Suprapubic skin (tissue), 4 donors: ENCODE data around the gene RBM19. TPM values are rescaled to one million over a fixed set of nuclear protein-coding genes. Genes with fewer than 3 reads are reported as not detected.

ENCODE experiments used
- DNase-seq, 2 donors: peaks; one replicate each; pipeline ENCODE4 v3.0.0-alpha.2; 2019; ENCODE audit warnings: low spot score in 2 of 2
- H3K27ac ChIP-seq: fragments of 200-600 bp; sonication (generic); one replicate; pipeline ENCODE4 v1.5.1; 2019
- H3K27me3 ChIP-seq: fragments of 200-600 bp; sonication (generic); one replicate; pipeline ENCODE4 v1.5.1; 2019
- H3K36me3 ChIP-seq: fragments of 200-600 bp; sonication (generic); one replicate; pipeline ENCODE4 v1.5.1; 2019
- H3K4me1 ChIP-seq: fragments of 200-600 bp; sonication (generic); one replicate; pipeline ENCODE4 v1.5.1; 2019
- H3K4me3 ChIP-seq: fragments of 200-600 bp; sonication (generic); one replicate; pipeline ENCODE4 v1.5.1; 2019; ENCODE audit warnings: mild to moderate bottlenecking
- H3K9me3 ChIP-seq: fragments of 200-600 bp; sonication (generic); one replicate; pipeline ENCODE4 v1.5.1; 2019
- CTCF ChIP-seq, 2 donors: fragments of 200-600 bp in 1 of 2; fragments of 450-650 bp in 1 of 2; sonication (generic) in 1 of 2; IDR thresholded peaks; one replicate each; pipeline ENCODE4 v1.5.1; 2016 to 2019; ENCODE audit warnings: antibody characterized with exemption in 2 of 2, mild to moderate bottlenecking in 1 of 2, moderate library complexity in 1 of 2
- EP300 ChIP-seq: sonication (generic); formaldehyde crosslinking; IDR thresholded peaks from one replicate; pipeline ENCODE4 v1.6.1; 2017; ENCODE audit warnings: antibody characterized with exemption
- POLR2A ChIP-seq, 2 donors: fragments of 450-650 bp; IDR thresholded peaks; one replicate each; pipeline ENCODE4 v1.6.1; 2017; ENCODE audit warnings: antibody characterized with exemption in 2 of 2, mild to moderate bottlenecking in 2 of 2, moderate library complexity in 2 of 2
- POLR2AphosphoS5 ChIP-seq, 3 donors: sonication (generic); formaldehyde crosslinking; IDR thresholded peaks; one replicate each; pipeline ENCODE4 v1.6.1; 2017; ENCODE audit warnings: antibody characterized with exemption in 3 of 3
- WGBS: methylation state at CpG from one replicate; pipeline ENCODE4 v1.1.5; 2018; 5-methylcytosine and 5-hydroxymethylcytosine counted together
- total RNA-seq, 4 donors: library from RNA; depleted of rRNA; stranded (reverse); fragments of >200 nt; gene quantifications; one replicate each; pipeline ENCODE4 v1.1.0, GENCODE V29; 2016

Gene RBM19
- total RNA-seq, 4 donors from 2014 or later: 26.8 to 51.4 (median 28.2) TPM

- Histone ChIP-seq H3K27me3 (peaks cover 16% of the 10 kb centered on the region), H3K4me3 (no peak overlapping the region), H3K27ac (no peak overlapping the region), H3K4me1 (no peaks in the 10 kb centered on the region), H3K9me3 (no peaks in the 10 kb centered on the region), H3K36me3 (no peaks in the 10 kb centered on the region)
- 69% methylated on average over 10 of the region's 10 CpGs for WGBS
- no peak for TF ChIP-seq POLR2AphosphoS5 (IDR thresholded peaks at IDR 0.05)
- TF ChIP-seq POLR2A (IDR thresholded peaks at IDR 0.05): no peak
- no peak for TF ChIP-seq EP300
- TF ChIP-seq CTCF (IDR thresholded peaks at IDR 0.05): no peak
- no peak for DNase-seq
Measured at GRCh38 chr12:114011711-114012110, 45.6 kb upstream of the RBM19 start.

- Histone ChIP-seq H3K36me3 (no peaks in the 10 kb centered on the region), H3K27ac (no peak overlapping the region), H3K4me3 (no peak overlapping the region), H3K27me3 (peaks cover 42% of the 10 kb centered on the region), H3K9me3 (no peaks in the 10 kb centered on the region), H3K4me1 (no peaks in the 10 kb centered on the region)
- DNase-seq: no peak
- no peak for TF ChIP-seq POLR2A (IDR thresholded peaks at IDR 0.05)
- no peak for TF ChIP-seq EP300
- no peak for TF ChIP-seq POLR2AphosphoS5 (IDR thresholded peaks at IDR 0.05)
- no peak for TF ChIP-seq CTCF (IDR thresholded peaks at IDR 0.05)
- WGBS: 80% methylated on average over 10 of the region's 11 CpGs
Measured at GRCh38 chr12:114006482-114007425, 40.6 kb upstream of the RBM19 start.

DNA sequence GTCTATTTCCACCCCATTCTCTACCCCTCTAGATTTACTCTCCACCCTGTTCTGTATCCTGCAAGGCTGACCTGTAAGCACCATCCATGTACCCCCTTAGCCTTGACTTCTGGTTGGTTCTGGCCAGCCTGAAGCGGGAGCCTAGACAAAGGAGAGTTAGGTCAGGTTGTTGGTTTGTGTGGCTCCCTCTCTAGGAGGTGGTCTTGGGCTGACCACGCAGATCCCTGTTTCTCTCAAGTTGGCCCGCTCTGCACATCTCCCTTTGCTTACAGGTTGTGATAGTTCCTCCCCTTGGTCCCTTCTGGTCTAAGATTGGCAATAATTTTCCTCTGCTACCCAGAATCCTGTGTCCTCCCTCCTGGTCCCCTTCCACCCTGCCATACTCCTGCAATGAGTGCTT, 38.3 kb upstream of the RBM19 start:
- H3K9me3 ChIP-seq: no peaks in the 10 kb centered on the region
- H3K27ac ChIP-seq: no peak overlapping the region
- H3K4me3 ChIP-seq: no peak overlapping the region
- no peak for DNase-seq
- H3K36me3 ChIP-seq: no peaks in the 10 kb centered on the region
- 87% methylated on average over 3 of the region's 3 CpGs for WGBS
- H3K27me3 ChIP-seq: peaks cover 51% of the 10 kb centered on the region
- TF ChIP-seq POLR2AphosphoS5 (IDR thresholded peaks at IDR 0.05) (no peak), CTCF (IDR thresholded peaks at IDR 0.05) (no peak), EP300 (no peak), POLR2A (IDR thresholded peaks at IDR 0.05) (no peak)
- H3K4me1 ChIP-seq: no peaks in the 10 kb centered on the region

- no peak for DNase-seq
- WGBS: 69% methylated on average over 5 of the region's 5 CpGs
- H3K36me3 ChIP-seq: no peaks in the 10 kb centered on the region
- no peaks in the 10 kb centered on the region for H3K9me3 ChIP-seq
- no peak overlapping the region for H3K4me3 ChIP-seq
- TF ChIP-seq CTCF (IDR thresholded peaks at IDR 0.05) (no peak), EP300 (no peak), POLR2A (IDR thresholded peaks at IDR 0.05) (no peak), POLR2AphosphoS5 (IDR thresholded peaks at IDR 0.05) (no peak)
- no peak overlapping the region for H3K27ac ChIP-seq
- no peaks in the 10 kb centered on the region for H3K4me1 ChIP-seq
- peaks cover 48% of the 10 kb centered on the region for H3K27me3 ChIP-seq
Measured at GRCh38 chr12:114003286-114003685, 37.2 kb upstream of the RBM19 start.

DNA sequence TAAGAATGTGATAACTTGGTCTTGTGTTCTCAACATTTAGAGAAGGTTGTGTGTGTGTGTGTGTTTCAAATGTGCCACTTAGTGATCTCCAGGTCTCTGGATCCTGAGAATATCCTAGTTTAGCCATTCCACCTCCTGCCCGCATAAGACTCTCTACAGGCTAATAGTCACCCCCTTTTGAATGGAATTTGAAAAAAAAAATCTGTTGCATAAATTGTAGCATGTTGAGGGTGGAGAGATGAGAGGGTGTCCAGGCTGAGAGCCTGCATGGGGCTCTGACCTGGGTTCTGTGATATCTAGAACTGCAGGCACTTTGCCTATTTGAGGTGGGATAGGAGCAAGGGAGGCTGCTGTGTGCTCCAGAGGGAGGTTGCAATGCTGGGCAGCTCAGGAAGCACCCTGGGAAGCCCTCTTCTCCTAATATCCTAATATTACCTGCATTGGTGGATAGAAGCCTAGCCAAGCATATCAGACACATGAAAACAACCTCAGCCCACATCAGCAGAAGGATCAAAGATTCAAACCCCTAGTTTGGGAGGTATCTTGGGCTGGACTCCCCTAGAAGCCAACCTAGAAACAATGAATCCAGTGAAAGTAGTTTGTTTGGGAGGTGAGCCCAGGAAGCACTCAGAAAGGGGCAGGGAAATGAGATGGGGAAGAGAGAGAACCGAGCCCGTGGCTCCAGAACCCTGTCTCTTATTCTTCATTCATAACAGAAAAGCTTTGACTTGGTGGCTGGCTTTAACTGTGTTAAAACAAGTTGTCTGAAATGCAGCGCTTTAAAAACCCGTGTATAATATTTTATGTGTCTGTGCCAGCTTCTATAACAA, 35.6 kb upstream of the RBM19 start:
- no peak for TF ChIP-seq EP300
- TF ChIP-seq POLR2A (IDR thresholded peaks at IDR 0.05): no peak
- no peak for TF ChIP-seq POLR2AphosphoS5 (IDR thresholded peaks at IDR 0.05)
- no peak for TF ChIP-seq CTCF (IDR thresholded peaks at IDR 0.05)
- no peak for DNase-seq
- H3K27me3 ChIP-seq: peaks cover 61% of the 10 kb centered on the region
- no peaks in the 10 kb centered on the region for H3K9me3 ChIP-seq
- H3K4me1 ChIP-seq: no peaks in the 10 kb centered on the region
- WGBS: 62% methylated on average over 5 of the region's 5 CpGs
- H3K27ac ChIP-seq: no peak overlapping the region
- no peaks in the 10 kb centered on the region for H3K36me3 ChIP-seq
- no peak overlapping the region for H3K4me3 ChIP-seq
